Fibroblast of skin of right quadriceps (primary cell): ENCODE measurements around the gene CCT7.
A peak's percentile ranks its signal among the peaks of the same experiment; 100 is the strongest.

Source experiments
- DNase-seq: peaks from one replicate; pipeline ENCODE4 v3.0.0-alpha.2; 2013

The CCT7 gene

DNA sequence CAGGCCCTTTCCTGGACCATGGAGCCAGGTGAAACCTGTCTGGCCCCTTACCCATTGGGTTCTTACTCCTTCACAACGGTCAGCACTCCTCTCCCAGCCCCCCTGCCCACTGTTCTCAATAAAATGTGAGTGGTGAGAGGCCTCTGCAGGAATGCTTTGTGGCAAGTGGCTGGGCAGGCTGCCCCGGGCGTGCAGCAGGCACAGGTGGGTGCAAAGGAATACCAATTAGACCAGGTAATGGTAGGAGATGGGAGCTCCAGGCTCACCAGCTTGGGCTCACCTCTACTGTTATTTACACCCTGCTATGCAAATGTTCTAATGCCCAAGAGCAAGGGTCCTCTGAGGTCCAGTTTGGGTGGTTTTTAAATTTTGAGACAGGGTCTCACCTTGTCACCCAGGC, 7.0 kb upstream of the CCT7 start:
- no peak for DNase-seq

DNA sequence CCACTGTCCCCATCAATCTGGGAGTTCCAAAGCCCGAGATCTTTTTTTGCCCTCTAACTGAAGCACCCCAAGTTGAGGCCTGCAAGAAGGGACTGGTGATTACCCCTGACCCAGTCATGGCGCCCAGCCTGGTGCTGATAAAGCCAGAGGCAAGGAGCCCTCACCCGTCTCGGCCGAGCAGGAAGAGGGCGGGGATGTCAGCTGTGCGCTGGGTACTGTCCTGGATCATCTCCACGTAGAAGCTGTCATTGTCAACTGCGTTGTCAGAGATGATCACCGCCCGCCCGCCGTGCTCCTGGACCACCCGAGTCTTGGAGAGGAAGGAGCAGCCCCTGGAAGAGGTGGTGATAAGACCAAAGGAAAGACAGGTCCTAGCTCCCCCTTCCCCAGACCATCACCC, 5.5 kb upstream of the CCT7 start:
- DNase-seq, result no peak

DNA sequence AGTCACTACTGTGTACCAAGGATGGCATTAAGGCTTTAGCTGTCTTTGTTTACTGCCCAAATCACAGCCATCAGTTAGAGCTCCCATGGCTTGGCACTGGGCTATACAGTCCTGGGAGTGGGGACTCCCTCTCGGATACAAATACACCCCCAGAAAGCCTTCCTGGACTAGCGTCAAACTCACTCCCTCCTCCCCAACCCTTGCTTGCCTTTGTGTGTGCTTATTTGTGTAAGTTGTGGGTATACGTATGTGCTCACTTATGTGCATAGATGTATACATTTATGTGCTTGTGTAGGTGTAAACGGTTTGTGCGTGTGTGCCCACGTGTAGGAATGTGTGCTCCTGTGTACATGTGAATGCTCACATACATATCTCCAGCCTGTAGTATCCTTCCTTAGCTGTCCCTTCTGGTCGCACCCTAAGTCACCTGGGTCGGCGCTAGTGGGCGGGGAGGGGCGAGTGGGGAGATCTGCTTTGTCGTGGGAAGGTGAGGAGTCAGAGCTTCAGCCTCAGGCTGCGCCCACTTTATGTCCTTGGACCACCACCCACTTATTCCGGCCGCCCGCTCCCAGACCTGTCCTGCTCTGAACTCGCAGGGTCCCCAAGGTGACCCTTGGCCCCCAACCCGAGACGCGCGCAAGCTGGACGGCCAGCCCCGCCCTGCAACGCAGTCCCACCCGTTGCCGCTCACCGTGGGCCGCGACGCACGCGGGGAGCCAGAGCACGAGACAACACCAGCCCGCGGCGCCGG, 1.5 kb upstream of the CCT7 start:
- no peak for DNase-seq

DNA sequence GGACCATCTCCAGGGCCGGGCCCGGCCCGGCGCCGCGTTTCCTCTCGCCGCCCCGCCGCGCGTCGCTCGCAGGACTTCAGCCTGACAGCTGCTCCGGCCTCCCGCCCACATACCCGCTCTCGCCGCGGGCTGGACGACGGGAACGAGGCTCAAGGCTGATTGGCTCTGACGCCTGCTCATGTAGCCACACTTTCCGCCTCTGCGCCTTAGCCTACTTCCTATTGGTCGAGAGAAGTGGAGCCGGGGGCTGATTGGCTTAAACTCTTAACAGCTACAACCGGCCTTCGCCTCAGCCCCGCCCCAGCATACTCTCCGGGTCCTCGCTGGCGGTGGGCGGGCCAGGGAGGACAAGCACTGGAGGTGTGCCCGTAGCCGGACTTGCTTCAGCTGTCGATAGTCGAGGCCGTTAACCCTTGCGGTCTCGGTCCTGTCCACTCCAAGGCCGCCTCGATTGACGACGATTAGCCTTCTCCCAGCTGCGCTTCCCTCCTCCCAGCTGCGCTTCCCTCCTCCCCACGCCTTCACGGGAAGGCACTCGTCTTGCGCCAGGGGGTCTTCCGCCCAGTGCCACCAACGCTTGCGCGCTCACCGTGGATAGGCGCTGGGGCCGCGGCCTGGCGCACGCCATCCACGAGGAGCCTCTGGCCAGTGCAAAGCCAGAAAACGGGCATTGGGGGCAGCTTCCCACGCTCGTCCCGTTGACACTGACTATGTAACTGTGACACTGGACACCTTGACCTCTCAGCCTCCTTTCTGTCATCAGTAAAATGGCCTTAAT, 765 bp upstream of the CCT7 start, which contains the start of gene PRADC1:
PRADC1 (minus strand) TSS at position 86 of the 778 bp plus-strand sequence; CDS start at position 7, 79 bp downstream.
- DNase-seq, result peak; percentile 99

DNA sequence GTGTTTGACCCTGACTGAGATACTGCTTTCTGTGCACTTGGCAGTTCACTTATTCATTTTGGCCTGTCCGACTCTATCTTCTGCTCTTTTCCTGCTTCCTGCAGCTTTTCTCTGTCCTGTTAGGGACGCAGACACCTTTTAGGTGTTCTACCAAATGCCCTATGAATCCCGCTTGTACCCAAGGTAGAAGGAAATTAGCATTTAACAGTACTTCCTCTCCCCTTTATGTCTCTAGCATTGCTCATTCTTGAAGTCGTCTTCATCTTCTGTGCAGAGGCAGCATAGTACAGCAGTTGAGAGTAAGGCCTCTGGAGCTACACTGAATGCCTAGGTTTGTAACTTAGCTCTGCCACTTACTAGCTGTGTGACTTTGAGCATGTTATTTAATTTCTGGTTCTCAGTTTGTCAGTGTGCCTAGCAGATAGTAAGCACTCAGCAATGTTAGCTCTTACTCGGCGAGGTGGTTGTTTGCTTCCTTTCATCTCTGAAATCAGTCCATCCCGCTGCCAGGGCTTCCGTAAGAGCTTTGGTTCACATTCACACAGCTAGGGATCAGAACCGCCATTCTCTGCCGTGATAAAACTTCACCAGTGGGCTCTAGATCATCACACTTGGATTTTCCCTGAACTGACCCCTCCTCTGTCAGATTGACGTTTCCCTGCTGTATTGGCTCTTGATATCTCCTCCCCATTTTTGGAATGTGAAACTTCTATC, 1.4 kb downstream of the CCT7 start:
- no peak for DNase-seq

DNA sequence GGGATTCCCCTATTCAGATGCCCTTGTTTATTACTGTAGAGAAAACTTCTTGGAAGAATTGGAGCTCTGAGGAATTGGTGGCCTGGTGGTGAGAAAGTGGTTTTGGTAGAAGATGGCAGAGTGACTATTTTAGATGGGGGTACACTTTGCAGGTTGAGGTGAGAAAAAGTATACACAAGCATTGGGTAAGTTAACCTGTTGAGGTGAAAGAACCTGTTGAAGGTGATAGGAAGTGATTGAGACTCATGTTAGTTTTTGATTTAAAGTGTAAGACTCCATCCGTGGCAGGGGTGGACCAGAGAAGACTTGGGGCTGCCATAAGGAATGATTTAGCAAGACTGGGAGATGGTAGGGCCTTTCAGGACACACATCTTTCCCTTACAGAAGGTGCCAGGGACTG, 3.1 kb downstream of the CCT7 start:
- DNase-seq, result no peak

DNA sequence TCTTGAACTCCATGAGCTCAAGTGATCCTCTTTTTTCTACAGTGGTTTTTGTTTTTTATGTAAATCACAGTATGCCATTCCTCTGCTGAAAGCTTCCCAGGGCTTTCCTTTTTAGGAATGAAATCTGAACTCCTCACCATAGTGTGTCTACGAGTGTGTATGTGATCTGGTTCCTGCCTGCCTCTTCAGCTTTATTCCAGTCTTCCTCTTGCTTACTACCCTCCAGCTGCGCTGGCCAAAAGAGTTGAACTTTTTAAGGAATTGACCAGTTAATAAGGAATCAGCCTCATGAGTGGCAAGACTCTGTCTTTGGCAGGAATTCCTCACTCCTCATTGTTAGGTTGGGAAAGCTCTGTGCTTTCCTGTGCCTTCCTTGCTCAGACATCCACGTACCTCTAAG, 4.0 kb downstream of the CCT7 start:
- DNase-seq, result no peak

DNA sequence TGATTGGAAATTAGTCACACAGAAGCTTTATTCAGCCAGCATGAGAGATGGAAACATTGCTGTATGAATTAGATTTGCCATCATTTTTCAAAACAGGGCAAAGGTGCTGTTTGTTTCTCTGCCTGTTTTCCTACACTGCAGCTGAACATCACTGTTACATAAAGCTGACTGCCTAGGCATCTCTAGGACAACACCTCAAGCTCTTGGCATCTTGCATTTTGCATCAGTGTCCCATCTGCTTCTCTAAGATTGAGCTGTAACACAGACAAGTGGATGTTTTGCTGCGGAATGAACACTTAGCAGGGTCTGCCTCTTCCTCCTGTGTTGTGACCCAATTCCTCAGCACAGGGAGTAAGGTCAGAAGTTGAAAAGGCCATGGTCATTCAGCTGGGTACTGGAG, 4.9 kb downstream of the CCT7 start:
- no peak for DNase-seq

DNA sequence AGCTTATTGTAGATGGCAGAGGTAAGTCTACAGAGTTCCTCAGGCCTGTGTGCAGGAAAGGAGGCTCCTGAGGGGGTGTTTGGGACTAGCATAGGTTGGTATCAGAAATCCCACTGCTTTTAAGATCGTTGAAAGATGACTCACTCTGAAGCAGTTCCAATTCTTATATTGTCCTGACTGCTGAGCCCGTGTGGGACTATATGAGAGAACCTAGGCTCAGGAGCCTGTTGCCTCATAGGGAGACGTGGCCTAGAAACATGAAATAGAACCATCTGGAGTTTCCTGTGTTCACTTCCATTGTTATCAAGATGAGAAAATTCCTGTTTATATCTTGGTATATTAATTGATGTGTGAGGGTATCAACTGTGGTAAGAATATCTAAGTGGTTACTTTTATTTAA, 5.7 kb downstream of the CCT7 start:
- peak; percentile 39 for DNase-seq

DNA sequence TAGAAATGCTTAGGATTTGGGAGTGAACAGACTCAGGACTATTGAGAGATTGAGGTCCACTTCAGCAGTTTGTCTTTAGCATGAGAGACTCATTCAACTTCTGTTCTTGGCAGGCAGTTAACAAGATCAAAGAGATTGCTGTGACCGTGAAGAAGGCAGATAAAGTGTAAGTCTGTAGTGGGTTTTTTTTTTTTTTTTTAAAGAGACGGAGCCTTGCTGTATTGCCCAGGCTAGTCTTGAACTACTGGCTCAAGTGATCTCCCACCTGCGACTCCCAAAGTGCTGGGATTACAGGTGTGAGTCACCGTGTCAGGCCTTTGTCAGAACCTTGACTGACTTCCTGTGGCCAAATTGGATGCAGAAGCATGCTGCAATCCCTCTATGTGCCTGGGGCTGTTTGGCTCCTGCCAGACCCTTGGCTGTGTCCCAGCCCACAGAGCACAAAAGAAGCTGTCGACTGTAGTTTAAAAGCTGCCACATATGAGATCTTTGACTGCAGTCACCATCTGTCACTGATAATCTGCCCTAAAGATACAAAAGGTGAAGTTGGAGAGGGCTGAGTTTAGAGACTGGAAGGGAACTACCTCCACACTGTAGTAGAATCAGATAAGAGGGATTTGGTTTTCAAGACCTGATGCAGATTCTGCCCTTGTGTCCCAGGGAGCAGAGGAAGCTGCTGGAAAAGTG, 9.9 kb downstream of the CCT7 start:
- no peak for DNase-seq

DNA sequence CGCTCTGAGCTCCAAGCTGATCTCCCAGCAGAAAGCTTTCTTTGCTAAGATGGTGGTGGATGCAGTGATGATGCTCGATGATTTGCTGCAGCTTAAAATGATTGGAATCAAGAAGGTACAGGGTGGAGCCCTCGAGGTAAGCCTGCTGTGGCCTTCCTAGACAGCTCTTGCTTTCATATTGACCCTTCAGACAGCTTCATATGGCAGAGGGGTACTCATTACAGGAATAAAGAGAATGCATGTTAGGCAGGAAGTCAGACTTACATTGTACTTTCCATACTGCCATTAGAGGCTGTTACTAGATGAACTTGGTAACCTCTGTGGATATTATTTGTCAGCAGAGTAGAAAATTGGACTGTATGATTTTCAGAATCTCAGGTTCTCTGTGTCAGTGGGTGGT, 10.5 kb downstream of the CCT7 start:
- no peak for DNase-seq

DNA sequence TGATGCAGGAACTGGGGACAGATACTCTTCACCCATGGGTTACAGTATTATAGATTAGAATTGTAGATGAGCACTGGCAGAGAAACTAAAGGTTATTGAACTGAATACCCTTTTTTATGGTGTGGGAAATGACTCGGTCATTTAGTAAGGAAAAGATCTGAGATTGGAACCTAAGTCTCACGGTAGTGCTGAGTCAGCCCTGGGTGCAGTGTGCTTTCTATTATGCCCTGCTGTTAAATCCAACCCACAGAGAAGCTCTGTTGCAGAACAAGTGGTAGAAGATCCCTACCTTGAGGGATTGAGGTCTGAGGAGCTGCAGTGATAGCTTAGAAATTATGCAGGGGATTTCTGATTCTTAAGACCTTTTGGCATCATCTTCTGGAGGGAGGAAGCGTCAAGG, 12.7 kb downstream of the CCT7 start:
- no peak for DNase-seq

DNA sequence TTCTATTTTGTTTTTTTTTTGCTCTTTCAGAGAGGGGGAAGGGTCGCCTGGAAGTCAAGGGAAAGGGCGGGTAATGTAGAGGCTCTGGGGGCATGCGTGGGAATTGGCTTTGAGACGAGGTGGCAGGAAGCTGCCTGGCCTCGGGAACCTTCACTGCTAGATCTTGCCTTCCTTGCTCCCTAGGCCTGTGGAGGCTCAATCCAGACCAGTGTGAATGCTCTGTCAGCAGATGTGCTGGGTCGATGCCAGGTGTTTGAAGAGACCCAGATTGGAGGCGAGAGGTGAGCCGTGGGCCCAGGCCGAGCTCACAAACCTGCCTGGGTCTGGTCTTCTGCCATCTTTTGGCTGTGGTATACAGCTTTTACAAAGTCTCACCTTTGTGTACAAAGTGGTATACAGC, 15.5 kb downstream of the CCT7 start:
- DNase-seq, result no peak

DNA sequence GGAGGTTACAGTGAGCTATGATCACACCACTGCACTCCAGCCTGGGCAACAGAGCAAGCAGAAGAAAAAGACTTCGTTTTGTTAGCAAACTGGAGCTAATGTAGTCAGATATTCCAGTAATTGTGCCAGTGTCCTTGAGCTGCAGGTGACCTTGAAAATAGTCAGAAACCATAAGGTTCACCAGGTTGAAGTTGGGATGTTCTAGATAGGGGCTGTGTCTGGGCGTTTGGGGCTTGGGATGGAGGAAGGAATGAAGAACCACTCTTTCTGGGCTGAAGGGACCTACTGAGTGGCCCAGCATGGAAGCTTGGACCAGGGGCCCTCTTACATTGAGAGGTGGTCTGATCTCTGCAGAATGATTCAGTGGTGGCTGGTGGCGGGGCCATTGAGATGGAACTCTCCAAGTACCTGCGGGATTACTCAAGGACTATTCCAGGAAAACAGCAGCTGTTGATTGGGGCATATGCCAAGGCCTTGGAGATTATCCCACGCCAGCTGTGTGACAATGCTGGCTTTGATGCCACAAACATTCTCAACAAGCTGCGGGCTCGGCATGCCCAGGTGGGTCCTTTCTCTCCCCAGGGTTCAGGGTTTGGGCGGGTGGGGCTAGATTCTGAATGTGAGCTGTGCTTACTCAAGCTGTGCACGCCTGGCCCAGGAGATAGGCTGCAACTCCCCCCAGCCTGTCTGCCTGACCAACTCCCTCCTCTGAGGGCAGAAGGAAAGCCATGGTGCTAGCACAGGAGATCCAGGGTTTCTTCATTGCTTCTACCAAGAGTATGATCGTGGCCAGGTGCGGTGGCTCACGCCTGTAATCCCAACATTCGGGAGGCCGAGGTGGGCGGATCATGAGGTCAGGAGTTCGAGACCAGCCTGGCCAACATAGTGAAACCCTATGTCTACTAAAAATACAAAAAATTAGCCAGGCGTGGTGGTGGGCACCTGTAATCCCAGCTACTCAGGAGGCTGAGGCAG, 17.1 kb downstream of the CCT7 start:
- DNase-seq, result no peak

DNA sequence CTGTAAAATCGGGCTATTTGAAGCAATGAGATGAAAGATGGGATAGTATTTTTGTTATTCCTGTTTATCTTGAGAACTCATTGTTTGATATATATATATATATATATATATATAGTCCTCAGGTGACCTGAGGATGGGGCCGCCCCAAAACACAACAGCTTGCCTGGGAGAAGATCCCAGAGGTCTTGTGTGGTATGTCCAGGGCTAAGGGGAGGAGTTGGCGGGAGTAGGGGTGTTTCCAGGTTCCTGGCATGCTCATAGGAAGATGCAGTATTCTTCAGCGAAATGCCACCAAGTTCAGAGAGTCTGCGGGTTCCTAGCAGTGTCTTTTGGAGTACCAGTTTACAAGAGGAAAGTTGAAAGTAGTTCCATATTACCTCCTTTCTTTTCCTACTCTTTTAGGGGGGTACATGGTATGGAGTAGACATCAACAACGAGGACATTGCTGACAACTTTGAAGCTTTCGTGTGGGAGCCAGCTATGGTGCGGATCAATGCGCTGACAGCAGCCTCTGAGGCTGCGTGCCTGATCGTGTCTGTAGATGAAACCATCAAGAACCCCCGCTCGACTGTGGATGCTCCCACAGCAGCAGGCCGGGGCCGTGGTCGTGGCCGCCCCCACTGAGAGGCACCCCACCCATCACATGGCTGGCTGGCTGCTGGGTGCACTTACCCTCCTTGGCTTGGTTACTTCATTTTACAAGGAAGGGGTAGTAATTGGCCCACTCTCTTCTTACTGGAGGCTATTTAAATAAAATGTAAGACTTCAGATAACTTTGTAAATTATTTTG, 18.3 kb downstream of the CCT7 start:
- DNase-seq, result no peak

DNA sequence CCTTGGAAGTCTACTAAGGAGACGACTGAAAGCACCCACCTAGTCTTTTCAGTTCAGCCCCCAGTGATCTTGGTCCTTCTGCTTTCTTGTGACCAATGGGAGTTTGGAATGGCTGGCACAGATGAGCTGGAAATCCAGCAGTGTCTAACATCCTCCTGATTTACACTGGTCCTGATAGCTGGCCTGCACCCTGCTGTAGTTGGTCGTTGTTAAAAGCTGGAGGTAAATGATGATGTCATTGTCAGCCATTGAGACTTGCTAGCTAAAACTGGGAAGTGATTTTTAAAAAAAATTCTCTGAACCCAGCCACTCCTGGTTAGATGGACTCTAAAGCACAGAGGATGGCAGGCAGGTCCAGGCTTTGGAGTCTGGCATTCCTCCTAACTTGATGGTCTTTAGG, 19.3 kb downstream of the CCT7 start:
- no peak for DNase-seq

DNA sequence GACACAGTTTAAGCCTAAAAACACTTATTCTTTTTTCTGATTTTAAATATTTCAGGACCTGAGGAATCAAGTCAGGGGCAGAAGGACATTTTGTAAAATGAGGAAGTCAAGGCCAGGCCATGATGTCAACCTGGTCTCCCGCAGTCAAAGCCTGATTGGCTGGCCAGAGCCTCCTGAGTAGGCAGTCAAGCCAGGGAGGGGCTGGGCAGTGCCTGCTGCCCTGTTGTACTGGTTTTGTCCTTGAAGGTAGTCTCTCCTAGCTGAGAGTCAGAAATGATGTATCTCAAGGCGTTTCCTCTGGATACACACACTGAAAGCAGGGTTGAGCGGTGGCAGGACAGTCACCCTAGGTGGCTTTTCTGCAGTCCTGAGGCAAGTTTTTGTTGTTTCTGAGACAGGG, 19.8 kb downstream of the CCT7 start:
- no peak for DNase-seq

DNA sequence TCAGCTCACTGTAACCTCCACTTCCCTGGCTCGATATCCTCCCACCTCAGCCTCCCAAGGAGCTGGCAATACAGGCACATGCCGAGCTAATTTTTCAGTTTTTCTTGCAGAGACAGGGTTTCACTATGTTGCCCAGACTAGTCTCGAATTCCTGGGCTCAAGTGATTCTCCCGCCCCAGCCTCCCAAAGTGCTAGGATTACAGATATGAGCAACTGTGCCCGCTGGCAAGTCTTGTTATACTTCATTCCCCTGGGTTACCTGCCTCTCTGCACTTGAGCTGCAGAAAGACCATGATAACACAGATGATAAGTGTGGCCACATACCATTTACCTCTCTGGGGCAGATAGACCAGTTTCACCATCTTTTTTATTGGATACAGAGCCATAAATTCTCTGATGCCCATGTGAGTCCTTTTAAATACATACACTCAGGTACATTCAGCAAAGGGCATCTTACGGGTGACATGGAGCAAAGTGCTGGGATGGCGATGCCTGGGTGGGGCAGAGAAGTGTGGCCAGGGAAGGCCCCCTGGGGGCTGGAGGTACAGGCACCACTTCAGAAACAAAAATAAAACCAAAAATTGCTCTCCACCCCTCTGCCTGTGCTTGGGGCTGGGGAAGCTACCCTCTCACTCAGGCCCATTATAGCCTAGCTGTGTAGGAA, 20.4 kb downstream of the CCT7 start:
- no peak for DNase-seq

DNA sequence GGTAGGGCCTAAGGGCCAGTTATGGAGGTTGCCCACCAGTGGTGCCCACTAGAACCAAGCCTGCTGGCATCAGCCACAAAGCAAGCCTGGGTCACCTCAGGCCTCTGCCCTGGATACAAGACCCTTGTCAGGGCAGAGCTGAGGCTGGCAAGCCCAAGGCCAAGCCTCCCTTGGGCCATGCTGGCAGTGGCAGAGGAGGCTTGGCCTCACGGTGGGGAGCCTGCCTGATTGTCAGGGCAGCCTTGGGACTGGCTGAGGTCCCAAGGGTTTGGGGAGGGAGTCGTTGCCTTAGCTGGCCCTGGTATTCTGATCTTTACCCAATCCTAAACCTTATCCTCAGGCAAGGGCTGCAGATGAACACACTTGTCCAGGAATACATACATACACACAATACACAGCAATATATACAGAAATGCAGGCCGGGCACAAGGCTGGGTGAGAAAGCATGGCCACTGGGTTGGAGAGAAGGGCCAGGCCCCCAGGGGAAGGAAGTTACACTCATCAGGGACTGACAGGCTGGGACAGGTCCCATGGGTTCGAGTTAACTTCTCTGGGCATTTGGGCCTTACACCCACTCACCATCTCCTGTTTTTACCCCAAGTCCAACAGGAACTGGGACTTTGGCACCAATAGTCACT, 21.0 kb downstream of the CCT7 start:
- DNase-seq, result no peak
